HG02642 (cell line): Measurements from ENCODE around the gene CEP72.
"Not testable (repeated sequence)": the region's sequence is repeated elsewhere in the genome, so short reads cannot be mapped to it uniquely, and the experiment has no call there.

Experiments
- ATAC-seq: cut with Tn5 transposase; IDR thresholded peaks from one replicate; pipeline ENCODE4 v1.9.1; 2021; ENCODE audit warnings: mild to moderate bottlenecking; ENCODE audit not compliant: unreplicated experiment, poor library complexity

CEP72 gene

GRCh38 chr5:612498-613424 lies 621 bp downstream of the CEP72 start:
- peak; percentile 38 for ATAC-seq

DNA sequence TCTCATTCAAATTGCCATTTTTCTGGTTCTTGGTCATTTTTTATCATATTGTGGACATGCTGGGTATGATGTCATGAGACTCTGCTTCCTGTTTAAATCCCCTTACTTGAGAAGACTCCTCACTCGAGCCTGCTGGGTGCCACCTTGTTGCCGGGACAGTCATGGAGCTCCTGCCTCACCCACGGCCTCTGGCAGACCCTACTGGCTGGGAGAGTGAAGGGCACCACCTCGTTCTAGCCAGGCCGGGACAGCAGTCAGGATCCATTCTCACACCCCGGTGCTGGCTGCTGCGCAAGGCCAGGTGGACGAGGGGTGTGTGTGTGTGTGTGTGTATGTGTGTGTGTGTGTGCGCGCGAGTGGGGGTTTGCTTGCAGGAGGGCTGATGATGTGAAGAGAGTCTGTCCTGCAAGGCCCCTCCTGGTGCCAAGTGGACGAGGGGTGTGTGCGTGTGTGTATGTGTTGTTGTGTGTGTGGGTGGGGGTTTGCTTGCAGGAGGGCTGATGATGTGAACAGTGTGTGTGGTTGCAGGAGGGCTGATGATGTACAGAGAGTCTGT lies 4.4 kb downstream of the CEP72 start:
- ATAC-seq: no peak

DNA sequence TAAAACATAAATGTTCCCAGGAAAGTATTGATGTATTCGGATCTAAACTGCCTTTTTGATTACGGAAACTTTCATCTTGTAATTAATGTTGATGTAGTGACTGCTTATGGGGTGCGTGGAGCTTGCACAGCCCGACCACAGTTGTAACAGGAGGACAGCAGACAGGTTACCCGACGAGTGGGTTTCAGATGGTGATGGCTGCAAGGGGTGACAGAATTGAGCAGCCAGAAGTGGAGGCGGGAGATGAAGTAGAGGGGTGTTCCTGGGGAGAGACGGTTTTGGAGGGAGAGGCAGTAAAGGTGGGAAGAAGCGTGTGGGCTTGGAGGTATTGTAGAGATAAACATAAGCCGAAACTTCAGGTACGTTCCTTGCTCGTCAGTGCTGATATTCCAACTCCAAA lies 5.8 kb downstream of the CEP72 start:
- ATAC-seq: no peak

DNA sequence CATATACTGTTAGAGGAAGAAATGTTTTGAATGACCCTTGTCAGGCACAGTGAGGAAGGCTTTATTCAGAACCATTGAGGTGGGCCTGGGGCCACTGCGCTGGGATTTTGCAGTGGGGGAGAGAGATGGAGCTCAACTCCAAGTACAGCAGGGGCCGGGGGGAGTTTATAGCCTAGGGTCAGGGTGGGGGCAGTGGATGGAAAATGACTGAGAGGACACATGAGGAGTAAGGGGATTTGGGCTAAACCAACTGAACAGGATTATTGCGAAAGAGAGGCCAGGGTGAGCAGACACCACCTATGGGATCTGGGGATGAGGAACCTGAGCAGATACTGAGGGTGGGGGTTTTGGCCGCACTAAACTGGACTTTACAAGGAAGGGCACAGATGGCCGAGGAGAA lies 6.3 kb downstream of the CEP72 start:
- no peak for ATAC-seq

DNA sequence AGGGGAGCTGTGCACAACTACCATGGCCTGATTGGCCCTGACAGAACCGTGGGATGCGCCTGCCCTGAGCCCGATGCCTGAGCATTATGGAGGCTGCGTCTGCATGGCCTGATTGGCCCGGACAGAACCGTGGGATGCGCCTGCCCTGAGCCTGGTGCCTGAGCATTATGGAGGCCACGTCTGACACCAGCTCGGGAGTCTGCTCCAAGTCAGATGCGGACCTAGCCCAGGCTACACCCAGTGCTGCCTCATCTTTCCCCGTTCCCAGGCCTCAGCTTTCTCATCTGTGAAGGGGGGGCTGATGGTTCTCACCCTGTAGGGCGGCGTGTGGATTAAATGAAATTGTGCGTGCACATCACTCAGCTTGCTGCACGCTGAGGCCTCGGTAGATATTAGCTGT lies 7.3 kb downstream of the CEP72 start:
- ATAC-seq: no peak

DNA sequence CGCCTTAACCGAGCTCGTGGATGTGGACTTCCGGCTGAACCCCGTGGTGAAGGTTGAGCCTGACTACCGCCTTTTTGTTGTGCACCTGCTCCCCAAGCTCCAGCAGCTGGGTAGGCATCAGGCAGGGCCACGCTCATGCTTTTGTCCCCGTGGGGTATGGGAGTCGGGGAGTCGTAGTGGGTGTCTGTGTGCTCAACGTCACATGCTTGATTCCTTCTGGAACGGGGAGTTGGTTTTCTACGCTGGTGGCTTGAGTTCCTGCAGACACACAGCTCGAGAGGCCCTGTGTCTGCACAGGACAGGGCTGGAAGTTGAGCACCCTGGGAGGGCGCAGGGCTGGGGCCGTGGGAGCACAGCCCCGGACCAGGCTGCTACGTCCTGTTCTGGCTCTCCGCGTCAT lies 8.0 kb downstream of the CEP72 start:
- no peak for ATAC-seq

DNA sequence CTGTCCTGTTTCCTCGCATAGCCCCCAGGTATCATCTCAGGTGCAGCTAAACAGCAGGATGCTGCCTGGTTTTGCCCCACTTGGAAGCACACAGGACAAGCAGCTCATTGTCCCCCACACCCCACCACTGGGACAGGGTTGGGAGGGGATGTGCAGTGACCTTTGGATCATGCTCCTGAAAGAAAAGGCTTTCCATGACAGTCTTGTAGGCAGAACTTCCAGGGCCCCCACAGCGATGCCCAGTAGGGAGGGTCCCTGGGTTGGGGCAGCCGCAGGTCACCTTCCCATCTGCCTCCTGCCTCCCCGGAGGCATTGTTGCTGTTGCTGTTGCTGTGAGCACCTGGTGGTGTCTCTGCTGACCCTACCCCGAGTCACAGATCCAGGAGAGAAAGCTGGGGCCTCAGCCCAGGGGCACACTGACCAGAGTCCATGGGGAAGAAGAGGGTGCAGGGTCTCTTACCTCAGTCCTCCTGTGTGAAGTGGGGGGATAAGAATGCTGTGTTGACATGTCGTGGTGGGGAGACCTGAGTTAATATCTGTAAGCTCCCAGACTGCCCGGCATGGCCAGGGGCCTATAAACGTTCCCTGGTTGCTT lies 8.5 kb downstream of the CEP72 start:
- ATAC-seq: no peak

DNA sequence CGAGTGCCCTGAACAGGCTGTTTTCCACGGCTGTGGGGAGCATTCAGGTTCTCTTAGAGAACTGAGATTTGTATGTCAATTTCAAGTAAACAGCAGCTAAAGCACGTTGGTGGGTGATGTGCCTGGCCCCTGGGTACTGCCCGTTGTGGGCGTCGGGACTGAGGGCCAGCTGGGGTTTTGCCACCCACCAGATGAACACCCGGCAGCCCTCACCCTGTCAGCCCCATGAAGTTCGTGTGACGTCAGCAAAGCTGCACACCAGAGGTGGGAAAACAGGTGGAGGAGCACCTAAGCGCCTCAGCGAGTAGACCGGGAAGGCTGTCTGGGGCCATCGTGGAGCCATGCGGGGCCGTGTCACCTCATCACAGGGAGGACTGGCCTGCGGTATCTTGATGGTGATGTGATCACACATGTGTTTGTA lies 9.2 kb downstream of the CEP72 start:
- ATAC-seq: no peak

GRCh38 chr5:622359-622758 lies 10.2 kb downstream of the CEP72 start:
- ATAC-seq: no peak

DNA sequence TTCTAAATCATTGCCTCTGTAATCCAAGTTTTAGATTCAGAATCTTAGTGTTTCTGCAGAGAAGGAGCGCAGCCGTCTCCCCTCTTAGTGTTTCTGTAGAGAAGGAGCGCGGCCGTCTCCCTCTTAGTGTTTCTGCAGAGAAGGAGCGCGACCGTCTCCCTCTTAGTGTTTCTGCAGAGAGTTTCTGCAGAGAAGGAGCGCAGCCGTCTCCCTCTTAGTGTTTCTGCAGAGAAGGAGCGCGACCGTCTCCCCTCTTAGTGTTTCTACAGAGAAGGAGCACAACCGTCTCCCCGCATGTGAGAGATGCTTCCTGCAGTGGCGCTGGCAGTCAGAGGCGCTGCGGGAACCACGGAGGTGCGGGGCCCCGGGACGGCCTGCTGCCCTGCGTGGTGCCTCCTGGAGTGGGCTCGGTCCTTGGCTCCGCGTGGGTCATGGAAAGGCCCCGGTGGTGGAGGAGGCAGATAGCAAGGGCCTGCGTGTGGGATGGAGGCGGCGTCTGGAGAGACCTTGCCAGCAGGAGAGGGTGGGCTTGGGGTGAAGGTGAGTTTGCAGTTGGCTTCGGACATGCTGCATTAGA lies 10.9 kb downstream of the CEP72 start:
- ATAC-seq: no peak

DNA sequence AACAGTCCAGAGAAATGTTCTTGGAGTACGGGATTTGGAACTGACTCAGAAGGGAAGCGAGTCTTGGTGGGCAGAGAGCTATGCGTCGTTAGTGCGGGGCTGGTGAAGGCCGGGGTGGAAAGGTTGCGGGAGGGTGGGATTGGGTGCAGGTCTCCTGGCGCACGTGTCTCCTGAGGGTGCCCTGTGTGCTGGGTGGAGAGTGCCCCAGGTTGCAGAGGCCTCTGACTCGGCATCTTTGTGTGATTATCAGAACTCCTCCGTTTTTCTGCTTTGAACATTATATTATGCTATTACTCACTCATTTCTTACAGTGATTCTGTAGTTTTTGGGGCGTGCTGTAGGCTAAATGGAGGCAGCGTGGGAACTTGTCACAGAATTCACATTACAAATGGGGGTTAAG lies 11.4 kb downstream of the CEP72 start:
- no peak for ATAC-seq

- no peak for ATAC-seq
Measured at GRCh38 chr5:624118-624950, 12.2 kb downstream of the CEP72 start.

DNA sequence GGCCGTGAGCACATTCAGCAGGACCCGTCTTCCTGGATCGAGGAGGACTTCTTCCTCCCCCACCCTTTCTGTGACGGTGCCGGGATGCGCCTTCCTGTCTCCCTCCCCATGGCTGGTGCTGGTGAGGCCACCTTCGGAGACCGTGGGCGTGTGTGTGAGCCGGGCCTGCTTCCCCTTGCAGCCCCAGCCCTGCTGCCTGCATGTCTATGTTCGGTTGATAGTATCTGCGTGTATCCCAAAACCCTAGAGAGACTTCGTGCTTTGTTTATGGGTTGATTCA lies 12.8 kb downstream of the CEP72 start:
- no peak for ATAC-seq

- ATAC-seq: no peak
Measured at GRCh38 chr5:625516-625915, 13.4 kb downstream of the CEP72 start.

- no peak for ATAC-seq
Measured at GRCh38 chr5:626850-627249, 14.7 kb downstream of the CEP72 start.

DNA sequence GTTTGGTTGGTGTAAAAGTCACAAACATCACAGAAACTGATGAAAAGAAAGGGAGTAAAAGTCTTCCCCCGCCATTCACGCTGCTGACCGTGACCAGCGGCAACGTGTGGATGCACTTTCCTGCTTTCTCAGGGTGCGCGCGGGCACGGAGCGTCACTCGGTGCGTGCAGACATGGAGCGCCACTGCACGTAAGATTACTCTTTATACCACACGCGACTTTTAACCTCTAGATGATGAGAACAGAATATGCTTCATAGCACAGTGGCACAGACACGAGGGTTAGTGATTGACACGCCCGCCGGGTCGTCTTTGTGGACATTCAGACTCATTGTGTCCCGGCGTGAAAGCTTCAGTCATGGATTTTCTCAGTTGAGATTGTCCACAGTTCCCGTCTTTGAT lies 15.7 kb downstream of the CEP72 start:
- ATAC-seq: no peak

DNA sequence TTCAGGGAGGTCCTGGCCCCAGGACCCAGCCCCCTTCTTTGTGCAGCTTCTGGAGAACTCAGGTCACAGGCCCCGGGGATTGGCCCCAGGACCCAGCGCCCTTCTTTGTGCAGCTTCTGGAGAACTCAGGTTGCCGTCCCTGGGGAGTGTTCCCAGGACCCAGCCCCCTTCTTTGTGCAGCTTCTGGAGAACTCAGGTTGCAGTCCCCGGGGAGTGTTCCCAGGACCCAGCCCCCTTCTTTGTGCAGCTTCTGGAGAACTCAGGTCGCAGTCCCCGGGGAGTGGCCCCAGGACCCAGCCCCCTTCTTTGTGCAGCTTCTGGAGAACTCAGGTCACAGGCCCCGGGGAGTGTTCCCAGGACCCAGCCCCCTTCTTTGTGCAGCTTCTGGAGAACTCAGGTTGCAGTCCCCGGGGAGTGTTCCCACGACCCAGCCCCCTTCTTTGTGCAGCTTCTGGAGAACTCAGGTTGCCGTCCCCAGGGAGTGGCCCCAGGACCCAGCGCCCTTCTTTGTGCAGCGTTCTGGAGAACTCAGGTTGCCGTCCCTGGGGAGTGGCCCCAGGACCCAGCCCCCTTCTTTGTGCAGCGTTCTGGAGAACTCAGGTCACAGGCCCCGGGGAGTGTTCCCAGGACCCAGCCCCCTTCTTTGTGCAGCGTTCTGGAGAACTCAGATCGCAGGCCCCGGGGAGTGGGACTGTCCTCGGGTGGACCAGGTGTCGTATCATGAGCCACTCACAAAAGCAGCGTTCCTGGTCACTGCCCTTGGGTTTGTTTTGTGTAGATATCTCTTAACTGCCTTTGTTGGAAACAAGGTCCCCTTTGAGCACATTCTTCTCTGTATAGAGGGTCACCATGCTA lies 16.4 kb downstream of the CEP72 start:
- ATAC-seq: not testable (repeated sequence)

DNA sequence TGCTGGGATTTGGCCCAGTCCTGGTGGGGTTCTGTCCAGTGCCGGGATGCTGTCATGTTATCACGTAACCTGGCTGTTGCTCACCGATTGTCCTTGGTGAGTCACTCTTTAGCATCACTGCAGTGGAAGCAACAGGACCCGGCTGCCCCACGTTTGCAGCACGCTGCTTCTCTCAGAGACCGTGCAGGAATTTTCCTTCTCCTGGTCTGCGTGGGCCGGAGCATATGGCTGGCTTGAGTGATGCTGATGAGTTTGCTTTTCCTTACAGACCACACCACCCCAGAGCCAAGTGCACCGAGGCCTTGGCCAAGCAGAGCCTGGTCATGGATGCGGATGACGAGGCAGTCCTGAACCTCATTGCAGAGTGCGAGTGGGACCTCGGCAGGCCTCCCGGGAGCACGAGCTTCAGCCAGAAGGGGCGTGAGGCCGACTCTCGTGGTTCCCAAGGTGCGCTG lies 21.4 kb downstream of the CEP72 start:
- no peak for ATAC-seq

GRCh38 chr5:634191-634590 lies 22.1 kb downstream of the CEP72 start:
- no peak for ATAC-seq
